Right forelimb (tissue), 1 donor: ENCODE measurements around the gene PDILT.
"Not testable (repeated sequence)": the region's sequence is repeated elsewhere in the genome, so short reads cannot be mapped to it uniquely, and the experiment has no call there.

ENCODE experiments used
- DNase-seq: peaks from one replicate; pipeline ENCODE4 v3.0.0-alpha.2; 2018

PDILT gene

GRCh38 chr16:20355114-20355782, 49.3 kb downstream of the PDILT start:
- no peak for DNase-seq

DNA sequence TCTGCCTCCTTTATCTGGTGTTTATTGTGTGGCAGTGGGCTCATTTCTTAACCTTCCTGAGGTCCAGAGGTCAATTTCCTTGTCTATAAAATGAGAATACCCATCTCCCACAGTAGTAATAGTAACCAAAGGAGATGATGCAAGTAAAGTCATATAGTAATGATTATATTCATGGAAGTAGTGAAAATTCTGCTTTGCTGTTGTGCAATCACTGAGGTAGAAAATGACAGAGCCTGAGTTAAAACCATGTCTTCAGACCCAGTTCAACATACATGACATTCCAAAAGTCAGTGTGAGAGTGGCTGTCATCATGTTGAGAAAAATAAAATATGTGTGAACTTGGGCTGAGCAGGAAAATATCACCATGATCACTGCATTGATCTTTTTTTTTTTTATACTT, 51.2 kb downstream of the PDILT start:
- DNase-seq: no peak

- no peak for DNase-seq
These were observed 51.9 kb downstream of the PDILT start, which contains the start of gene UMOD for GRCh38 chr16:20352615-20353014. Gene UMOD, minus strand, starts transcription at chr16:20352715. Its CDS starts 1,978 bp downstream, at chr16:20350737.

DNA sequence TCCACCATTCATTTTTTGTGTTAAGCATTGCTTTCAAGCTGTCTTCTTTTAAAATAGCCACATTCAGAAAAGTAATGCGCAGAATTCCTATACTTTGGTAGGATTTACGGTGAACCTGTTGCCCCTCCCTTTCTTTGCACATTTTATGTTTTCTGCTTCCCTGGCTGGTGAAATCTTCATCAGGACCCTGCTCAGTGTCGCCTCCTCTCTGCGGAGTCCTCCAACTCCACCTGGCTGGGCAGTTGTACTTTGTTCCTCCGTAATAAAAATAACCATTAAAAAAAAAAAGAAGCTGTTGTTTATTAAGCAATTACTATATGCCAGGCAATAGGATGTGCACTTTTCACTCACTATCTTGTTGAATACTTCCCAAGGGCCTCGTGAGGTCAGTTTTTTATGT, 54.9 kb downstream of the PDILT start:
- DNase-seq: no peak

DNA sequence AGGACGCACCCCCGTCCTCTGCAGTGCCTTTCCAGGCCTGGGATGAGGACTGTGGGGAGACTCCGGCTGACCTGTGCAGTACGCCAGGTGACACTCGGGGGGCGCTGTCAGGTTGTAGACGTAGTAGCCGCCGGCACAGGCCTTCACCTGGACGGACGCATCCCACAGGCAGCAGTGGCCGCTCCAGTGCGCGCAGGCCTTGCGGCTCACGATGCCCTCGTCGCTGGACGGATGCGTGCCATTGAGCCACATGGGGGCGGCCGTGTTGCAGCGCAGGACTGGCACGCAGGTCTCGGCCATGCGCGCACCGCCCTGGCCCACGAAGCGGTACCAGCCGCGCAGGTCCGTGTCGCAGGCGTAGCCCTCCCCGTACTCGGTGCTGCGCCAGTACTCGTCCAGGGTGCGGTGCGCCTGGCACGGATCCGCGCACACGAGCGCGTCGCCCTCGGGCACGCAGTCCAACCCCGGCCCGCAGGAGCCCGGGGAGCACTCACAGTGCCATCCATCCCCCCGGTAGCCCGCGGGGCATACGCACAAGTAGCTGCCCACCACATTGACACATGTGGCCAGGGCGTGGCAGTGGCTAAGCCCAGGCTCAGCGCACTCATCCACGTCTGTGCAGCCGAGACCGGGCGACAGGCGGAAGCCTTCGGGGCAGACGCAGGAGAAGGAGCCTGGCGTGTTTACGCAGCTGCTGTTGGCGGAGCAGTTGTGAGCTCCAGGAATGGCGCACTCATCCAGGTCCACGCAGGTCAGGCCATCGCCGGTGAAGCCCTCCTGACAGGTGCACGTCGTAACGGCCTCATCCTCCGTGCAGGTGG, 56.0 kb downstream of the PDILT start:
- DNase-seq: no peak

GRCh38 chr16:20347666-20348364, 56.7 kb downstream of the PDILT start:
- DNase-seq: no peak

DNA sequence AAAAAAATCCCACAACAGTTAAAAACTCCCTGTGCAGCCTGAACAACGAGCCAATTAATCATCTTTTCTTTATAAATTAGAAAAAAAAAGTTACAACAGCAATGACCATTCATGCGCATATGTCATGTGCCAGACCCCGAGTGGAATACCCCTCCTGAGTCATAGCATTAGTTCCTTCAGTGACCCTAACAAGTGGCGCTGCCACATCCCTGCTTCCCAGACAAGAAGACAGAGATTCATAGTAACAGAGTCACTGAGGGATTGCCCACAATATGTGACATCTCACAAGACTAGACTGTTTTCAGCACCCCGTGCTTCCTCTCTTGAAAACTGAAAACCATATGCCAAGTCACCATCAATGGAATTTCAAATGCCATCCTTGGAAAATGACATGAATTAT, 59.9 kb downstream of the PDILT start:
- DNase-seq: no peak

- no peak for DNase-seq
These were observed 64.8 kb downstream of the PDILT start for GRCh38 chr16:20339744-20340143.

DNA sequence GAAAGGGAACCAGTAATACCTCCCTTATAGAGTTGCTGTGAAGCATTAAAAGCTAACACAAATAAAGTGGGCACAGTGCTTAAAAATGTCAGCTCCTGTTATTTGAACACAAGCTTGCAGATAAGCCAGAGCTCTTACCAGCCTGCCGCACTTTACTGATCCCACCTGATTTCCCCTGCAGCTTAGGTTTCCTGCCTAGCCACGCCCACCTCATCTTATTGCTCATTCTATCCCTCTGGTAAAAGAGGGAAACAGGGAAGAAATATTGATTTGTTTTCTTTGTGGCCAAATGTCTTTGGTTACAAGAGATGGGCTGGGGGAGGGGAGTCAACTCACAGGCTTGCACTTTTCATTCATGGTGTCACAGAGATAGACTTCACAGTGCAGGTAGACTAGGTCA, 67.6 kb downstream of the PDILT start:
- no peak for DNase-seq

GRCh38 chr16:20334396-20334795, 70.1 kb downstream of the PDILT start:
- no peak for DNase-seq

DNA sequence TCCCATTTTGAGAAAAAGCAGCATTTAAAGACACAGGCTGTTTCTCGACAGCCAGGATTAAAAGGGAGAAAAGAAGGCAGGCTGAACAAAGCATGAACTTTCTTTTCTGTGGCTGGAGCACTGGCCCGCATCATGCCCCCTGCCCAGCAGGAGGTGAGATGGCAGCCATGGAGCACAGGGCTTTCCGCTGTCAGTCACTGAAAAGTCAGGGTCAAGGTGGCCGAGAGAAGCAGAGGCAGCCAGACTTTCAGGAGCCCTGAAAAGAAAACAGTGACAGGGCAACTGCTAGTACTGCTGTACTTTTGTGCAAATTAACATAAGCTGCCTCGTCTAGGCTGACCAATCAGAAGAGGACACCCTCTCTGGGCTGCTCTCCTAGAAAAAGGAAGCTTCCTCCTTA, 71.4 kb downstream of the PDILT start:
- DNase-seq: no peak

- DNase-seq: no peak
These were observed 72.1 kb downstream of the PDILT start for GRCh38 chr16:20332411-20332810.

GRCh38 chr16:20331635-20332034, 72.9 kb downstream of the PDILT start:
- no peak for DNase-seq

DNA sequence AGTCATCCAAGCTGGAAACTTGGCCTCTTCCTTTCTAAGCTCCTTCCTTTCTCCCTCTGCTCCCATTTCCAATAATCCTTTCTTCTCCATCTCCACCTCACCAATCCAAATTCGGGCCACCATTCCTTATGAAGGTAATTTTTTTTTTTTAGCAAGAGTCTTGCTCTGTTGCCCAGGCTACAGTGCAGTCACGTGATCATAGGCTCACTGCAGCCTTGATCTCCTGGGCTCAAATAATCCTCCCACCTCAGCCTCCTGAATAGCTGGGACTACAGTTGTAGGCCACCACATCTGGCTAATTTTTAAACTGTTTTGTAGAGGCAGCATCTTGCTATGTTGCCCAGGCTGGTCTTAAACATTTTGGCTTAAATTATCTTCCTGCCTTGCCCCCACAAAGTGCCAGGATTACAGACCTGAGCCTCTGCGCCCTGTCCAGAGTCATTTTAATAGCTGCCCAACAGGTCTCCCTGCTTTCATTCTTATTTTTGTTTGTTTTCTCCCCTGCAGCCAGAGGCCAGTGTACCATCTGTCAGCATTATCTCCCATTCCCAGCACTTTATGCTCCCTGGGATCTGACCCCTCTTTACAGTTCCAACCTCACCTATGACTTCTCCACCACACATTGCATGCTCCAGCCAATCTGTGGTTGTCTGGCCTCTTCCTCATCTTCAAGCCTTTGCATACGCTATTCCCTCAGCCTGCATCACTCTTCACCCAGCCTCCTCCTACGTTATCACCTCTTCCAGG, 75.0 kb downstream of the PDILT start:
- no peak for DNase-seq

DNA sequence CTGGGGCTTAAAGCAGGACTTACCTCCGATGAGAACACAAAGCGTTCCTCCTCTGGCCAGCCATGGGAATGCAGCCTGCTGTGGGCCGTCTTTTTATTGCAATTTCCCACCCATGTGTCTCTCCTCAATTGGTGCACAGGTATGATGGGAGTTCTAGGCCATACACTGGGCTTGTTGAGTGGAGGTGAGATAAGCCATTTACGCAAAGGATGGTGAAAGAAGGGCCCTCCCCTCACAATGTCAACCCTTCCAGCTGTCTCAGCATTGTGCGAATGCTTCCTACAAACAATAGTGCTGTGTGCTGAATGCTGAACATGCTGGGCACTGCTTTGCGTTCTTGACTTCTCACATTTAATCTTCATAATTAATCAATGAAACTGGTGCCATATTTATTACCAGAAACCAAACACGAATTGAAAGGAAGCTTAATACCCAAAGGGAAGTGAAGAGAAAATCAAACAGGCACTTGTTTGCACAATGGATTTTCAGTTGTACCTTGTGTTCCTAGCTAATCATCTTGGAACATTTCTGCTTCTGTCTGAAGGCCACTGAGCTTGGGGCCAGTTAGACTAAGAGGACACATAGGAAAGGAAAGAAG, 77.0 kb downstream of the PDILT start, which contains the start of gene GP2:
GP2 (minus strand) TSS at position 70 of the 598 bp plus-strand sequence. CDS start 1,082 bp downstream, outside the sequence.
- no peak for DNase-seq

DNA sequence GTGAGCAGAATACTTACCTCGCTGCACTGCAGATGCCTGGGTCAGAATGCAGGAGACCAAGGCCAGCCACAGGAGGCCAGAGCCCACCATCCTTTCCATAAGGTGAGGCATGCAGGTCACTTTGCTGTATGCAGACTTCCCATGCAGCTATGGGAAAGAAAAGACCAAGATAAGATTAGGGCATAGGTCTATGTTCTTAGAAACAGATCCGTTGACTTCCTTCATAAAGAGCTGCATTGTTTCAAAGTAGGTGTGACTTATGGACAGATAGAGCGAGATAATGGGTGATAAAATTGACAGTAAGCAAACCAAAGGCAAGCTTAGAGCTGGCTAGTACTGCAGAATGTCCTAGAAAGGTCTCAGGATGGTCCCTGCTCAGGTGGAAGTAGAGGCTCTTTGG, 78.2 kb downstream of the PDILT start:
- DNase-seq: no peak

DNA sequence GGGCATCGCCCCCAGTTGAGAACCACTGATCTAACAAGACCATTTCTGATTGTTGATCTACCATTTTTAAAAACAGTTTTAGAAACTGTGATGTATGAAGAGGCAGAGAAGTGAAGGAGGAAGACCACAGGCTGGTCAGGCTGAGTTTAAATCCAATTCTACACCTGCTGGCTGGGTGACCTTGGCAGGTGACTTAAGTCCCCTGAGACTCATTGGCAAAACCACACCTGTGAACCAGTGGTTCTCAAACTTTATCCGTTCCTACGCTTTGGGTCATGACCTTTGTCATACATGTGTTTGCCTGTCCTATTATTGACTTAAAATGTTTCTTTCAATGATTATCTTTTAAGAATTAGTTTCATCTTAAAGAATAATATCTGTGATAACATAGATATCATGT, 79.5 kb downstream of the PDILT start:
- DNase-seq: no peak

DNA sequence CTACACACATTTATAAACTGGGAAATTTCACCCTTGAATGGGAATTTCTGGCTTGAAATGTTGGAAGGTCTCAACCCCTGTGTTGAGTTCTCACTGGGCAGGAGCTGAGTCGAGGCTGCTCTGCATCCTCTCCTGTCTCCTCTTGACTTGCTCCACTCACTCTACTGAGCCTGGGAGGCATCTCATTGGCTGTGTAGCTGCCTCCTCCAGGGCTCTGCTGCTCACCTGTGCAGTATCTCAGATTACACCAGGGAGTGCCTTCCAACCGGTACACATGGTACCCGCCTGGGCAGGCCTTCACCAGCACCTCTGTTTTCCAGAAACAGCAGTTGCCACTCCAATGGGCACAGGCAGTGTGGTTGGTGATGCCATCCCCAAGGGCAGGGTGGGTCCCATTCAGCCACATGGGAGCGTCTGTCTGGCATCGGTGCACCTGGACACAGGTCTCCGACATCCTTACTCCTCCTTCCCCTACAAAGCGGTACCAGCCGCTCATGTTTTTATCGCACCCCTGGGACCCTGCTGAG, 80.9 kb downstream of the PDILT start:
- no peak for DNase-seq

DNA sequence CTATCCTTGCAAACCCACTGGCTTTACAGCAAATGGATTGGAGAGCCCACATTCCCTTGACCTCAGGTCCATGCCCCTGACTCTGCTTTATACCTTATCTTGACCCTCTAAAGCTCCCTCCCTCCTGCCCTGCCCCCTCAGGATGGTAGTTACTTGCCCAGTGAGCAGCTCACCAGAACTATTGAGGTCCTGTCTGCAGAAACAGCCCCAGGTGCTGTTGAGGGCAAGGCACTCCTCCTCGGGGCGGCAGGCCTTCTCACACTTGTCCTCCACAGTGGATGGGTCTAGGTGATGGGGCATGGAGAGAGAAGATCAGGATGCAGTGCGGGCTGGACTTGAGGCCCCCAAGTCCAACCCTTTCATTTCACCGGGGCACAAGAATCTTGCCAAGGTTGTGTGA, 81.8 kb downstream of the PDILT start:
- DNase-seq: no peak

DNA sequence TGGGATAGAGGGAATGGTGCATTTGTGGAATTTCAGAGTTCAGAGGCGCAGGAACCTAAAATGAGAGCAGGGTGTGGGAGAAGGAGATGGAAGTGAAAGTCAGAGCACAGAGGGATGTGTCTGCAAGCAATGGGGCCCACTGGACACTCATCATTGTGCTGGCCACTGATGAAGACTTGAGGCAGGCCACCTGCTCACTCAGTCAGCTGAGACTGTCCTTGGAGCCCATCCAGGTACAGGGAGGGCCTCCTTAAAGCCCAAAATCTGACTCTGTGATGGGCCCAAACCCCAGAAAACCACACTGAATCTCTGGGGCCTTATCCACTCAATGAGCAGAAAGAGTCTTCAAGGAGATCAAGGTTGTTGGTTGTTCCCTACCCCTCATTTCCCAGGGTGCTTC, 82.9 kb downstream of the PDILT start:
- DNase-seq: no peak

DNA sequence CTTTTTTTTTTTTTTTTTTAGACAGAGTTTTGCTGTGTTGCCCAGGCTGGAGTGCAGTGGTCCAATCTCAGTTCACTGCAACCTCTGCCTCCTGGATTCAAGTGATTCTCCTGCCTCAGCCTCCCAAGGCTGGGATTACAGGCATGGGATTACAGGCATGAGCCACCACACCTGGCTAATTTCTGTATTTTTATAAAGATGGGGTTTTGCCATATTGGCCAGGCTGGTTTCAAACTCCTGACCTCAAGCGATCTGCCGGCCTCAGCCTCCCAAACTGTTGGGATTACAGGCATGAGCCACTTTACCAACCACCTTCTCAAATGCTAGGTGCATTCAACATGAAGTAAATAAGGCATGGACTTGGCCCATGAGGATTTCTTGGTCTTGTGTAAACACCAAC, 83.5 kb downstream of the PDILT start:
- not testable (repeated sequence) for DNase-seq

- DNase-seq: no peak
These were observed 83.9 kb downstream of the PDILT start for GRCh38 chr16:20320592-20320991.
